H9 (cell line): Measurements from ENCODE around the gene SPINT3. TPM values are rescaled to one million over a fixed set of nuclear protein-coding genes. Genes with fewer than 3 reads are reported as not detected.

Experiments used
- DNase-seq: peaks from one replicate; pipeline ENCODE4 v3.0.0-alpha.2; 2017
- H2AFZ ChIP-seq: one replicate; pipeline ENCODE4 v1.6.1; 2013; ENCODE audit warnings: mild to moderate bottlenecking, low read length, control low read depth, moderate library complexity
- H2AK5ac ChIP-seq: 2 replicates; pipeline ENCODE4 v1.6.1; 2013; ENCODE audit warnings: low read length, control low read depth, mixed read lengths; ENCODE audit not compliant: insufficient read length
- H2BK120ac ChIP-seq: one replicate; pipeline ENCODE4 v1.6.1; 2013; ENCODE audit warnings: low read depth, mild to moderate bottlenecking, low read length, control low read depth, inconsistent platforms; ENCODE audit not compliant: poor library complexity, severe bottlenecking
- H2BK12ac ChIP-seq: 2 replicates; pipeline ENCODE4 v1.6.1; 2013; ENCODE audit warnings: low read length, control low read depth, mixed read lengths, low read depth; ENCODE audit not compliant: insufficient read length
- H2BK15ac ChIP-seq: 2 replicates; pipeline ENCODE4 v1.6.1; 2013; ENCODE audit warnings: low read depth, low read length, control low read depth
- H2BK20ac ChIP-seq: one replicate; pipeline ENCODE4 v1.6.1; 2013; ENCODE audit warnings: low read depth, mild to moderate bottlenecking, low read length, control low read depth, inconsistent platforms; ENCODE audit not compliant: poor library complexity, severe bottlenecking
- H2BK5ac ChIP-seq: 2 replicates; pipeline ENCODE4 v1.6.1; 2013; ENCODE audit warnings: low read length, control low read depth, mixed read lengths; ENCODE audit not compliant: insufficient read length
- H3K14ac ChIP-seq: 2 replicates; pipeline ENCODE4 v1.6.1; 2013; ENCODE audit warnings: low read length, control low read depth; ENCODE audit not compliant: insufficient read depth
- H3K18ac ChIP-seq: 2 replicates; pipeline ENCODE4 v1.6.1; 2013; ENCODE audit warnings: low read depth, mild to moderate bottlenecking, mixed read lengths, low read length, control low read depth; ENCODE audit not compliant: insufficient read length
- H3K23ac ChIP-seq: 2 replicates; pipeline ENCODE4 v1.6.1; 2013; ENCODE audit warnings: low read length, control low read depth, mixed read lengths, low read depth; ENCODE audit not compliant: insufficient read length
- H3K23me2 ChIP-seq: 2 replicates; pipeline ENCODE4 v1.6.1; 2013; ENCODE audit warnings: low read depth, mild to moderate bottlenecking, mixed read lengths, low read length, control low read depth; ENCODE audit not compliant: insufficient read length, poor library complexity, severe bottlenecking
- H3K27ac ChIP-seq: 2 replicates; pipeline ENCODE4 v1.5.1; 2013; ENCODE audit warnings: low read length, control low read depth, mixed read lengths, low read depth; ENCODE audit not compliant: insufficient read length
- H3K27me3 ChIP-seq: 2 replicates; pipeline ENCODE4 v1.6.1; 2013; ENCODE audit warnings: low read length, control low read depth, inconsistent platforms; ENCODE audit not compliant: insufficient read depth
- H3K4ac ChIP-seq: 2 replicates; pipeline ENCODE4 v1.6.1; 2013; ENCODE audit warnings: low read depth, mild to moderate bottlenecking, control low read depth, inconsistent platforms, low read length, moderate library complexity
- H3K4me1 ChIP-seq: 2 replicates; pipeline ENCODE4 v1.6.1; 2013; ENCODE audit warnings: low read length, control low read depth, inconsistent platforms; ENCODE audit not compliant: insufficient read depth
- H3K4me2 ChIP-seq: 2 replicates; pipeline ENCODE4 v1.6.1; 2013; ENCODE audit warnings: low read length, control low read depth, mixed read lengths; ENCODE audit not compliant: insufficient read length, insufficient read depth
- H3K56ac ChIP-seq: 2 replicates; pipeline ENCODE4 v1.6.1; 2013; ENCODE audit warnings: low read depth, mild to moderate bottlenecking, mixed read lengths, low read length, control low read depth; ENCODE audit not compliant: insufficient read length
- H3K79me1 ChIP-seq: 2 replicates; pipeline ENCODE4 v1.6.1; 2013; ENCODE audit warnings: low read depth, mild to moderate bottlenecking, moderate library complexity, low read length, control low read depth, inconsistent platforms; ENCODE audit not compliant: insufficient read depth, poor library complexity, severe bottlenecking
- H3K79me2 ChIP-seq: 2 replicates; pipeline ENCODE4 v1.6.1; 2013; ENCODE audit warnings: low read length, control low read depth, inconsistent platforms; ENCODE audit not compliant: insufficient read depth
- H3K9ac ChIP-seq: 2 replicates; pipeline ENCODE4 v1.6.1; 2013; ENCODE audit warnings: low read length, control low read depth, mixed read lengths; ENCODE audit not compliant: insufficient read length; ENCODE audit errors: extremely low read depth
- H3K9me3 ChIP-seq: one replicate; pipeline ENCODE4 v1.6.1; 2013; ENCODE audit warnings: low read depth, low read length, inconsistent platforms; ENCODE audit not compliant: control insufficient read depth
- H3T11ph ChIP-seq: one replicate; pipeline ENCODE4 v1.6.1; 2013; ENCODE audit warnings: mild to moderate bottlenecking, low read length, control low read depth, inconsistent platforms
- H4K20me1 ChIP-seq: one replicate; pipeline ENCODE4 v1.6.1; 2013; ENCODE audit not compliant: control insufficient read depth, insufficient read length, insufficient read depth
- H4K5ac ChIP-seq: 2 replicates; pipeline ENCODE4 v1.6.1; 2013; ENCODE audit warnings: low read depth, mild to moderate bottlenecking, mixed read lengths, low read length, control low read depth; ENCODE audit not compliant: insufficient read length
- H4K8ac ChIP-seq: replicated peaks from 2 replicates; pipeline ENCODE4 v1.6.1; 2013; ENCODE audit warnings: low read length, control low read depth, mixed read lengths, low read depth; ENCODE audit not compliant: insufficient read length
- H4K91ac ChIP-seq: 2 replicates; pipeline ENCODE4 v1.6.1; 2013; ENCODE audit warnings: low read depth, mild to moderate bottlenecking, moderate library complexity, mixed read lengths, low read length, control low read depth; ENCODE audit not compliant: insufficient read length
- H3K27ac Mint-ChIP-seq, 3 experiments: 2 replicates in 2 of 3; 3 replicates in 1 of 3; pipeline ENCODE4 v1.8.0; 2020 to 2021; ENCODE audit warnings: mixed read lengths in 3 of 3, mild to moderate bottlenecking in 1 of 3, moderate library complexity in 1 of 3
- H3K27me3 Mint-ChIP-seq: 2 replicates; pipeline ENCODE4 v1.8.0; 2021; ENCODE audit warnings: low read depth, mild to moderate bottlenecking, moderate library complexity, mixed read lengths
- H3K36me3 Mint-ChIP-seq, 3 experiments: 2 replicates in 2 of 3; 3 replicates in 1 of 3; pipeline ENCODE4 v1.8.0; 2020 to 2021; ENCODE audit warnings: low read depth in 3 of 3, mixed read lengths in 3 of 3; ENCODE audit not compliant: insufficient read depth in 1 of 3
- H3K4me1 Mint-ChIP-seq, 2 experiments: 2 replicates each; pipeline ENCODE4 v1.8.0; 2020; ENCODE audit warnings: mixed read lengths in 2 of 2
- H3K4me3 Mint-ChIP-seq, 2 experiments: 2 replicates in 1 of 2; 3 replicates in 1 of 2; pipeline ENCODE4 v1.8.0; 2020 to 2021; ENCODE audit warnings: mild to moderate bottlenecking in 2 of 2, mixed read lengths in 2 of 2, moderate library complexity in 1 of 2
- H3K9me3 Mint-ChIP-seq, 2 experiments: 2 replicates in 1 of 2; 3 replicates in 1 of 2; pipeline ENCODE4 v1.8.0; 2020; ENCODE audit warnings: mild to moderate bottlenecking in 2 of 2, mixed read lengths in 2 of 2, moderate library complexity in 1 of 2
- CTCF ChIP-seq: fragments of 200-600 bp; sonication (generic); conservative IDR thresholded peaks from 3 replicates; pipeline ENCODE4 v1.8.0; 2021; ENCODE audit warnings: antibody characterized with exemption, mild to moderate bottlenecking
- WGBS: extraction: QIAGEN DNeasy Blood & Tissue Kit; methylation state at CpG from one replicate; pipeline ENCODE4 v1.1.7; 2013; ENCODE audit warnings: missing lambda C conversion rate, low lambda C conversion rate, mixed read lengths; ENCODE audit not compliant: insufficient read length; ENCODE audit errors: extremely low coverage; 5-methylcytosine and 5-hydroxymethylcytosine counted together
- total RNA-seq: library from RNA; stranded (reverse); gene quantifications from 2 replicates; pipeline ENCODE4 v1.2.1, GENCODE V29; 2021

Gene SPINT3
- total RNA-seq, 1 experiment from 2014 or later = not detected

GRCh38 chr20:45497971-45498494 is 17.4 kb downstream of the SPINT3 start:
- H3K36me3 Mint-ChIP-seq = no peaks in the 10 kb centered on the region
- no peak overlapping the region for H3K18ac ChIP-seq
- no peaks in the 10 kb centered on the region for H3K4me1 ChIP-seq
- H4K5ac ChIP-seq = no peak overlapping the region
- H4K20me1 ChIP-seq = no peaks in the 10 kb centered on the region
- peaks cover 7% of the 10 kb centered on the region for H3K27me3 Mint-ChIP-seq
- H3K4me2 ChIP-seq = no peak overlapping the region
- TF ChIP-seq CTCF = peak; percentile 26; the same call in 1 of the 3 replicates
- no peak overlapping the region for H3K4me3 Mint-ChIP-seq
- no peak overlapping the region for H2BK15ac ChIP-seq
- H3K56ac ChIP-seq = no peak overlapping the region
- no peak overlapping the region for H3K23ac ChIP-seq
- no peaks in the 10 kb centered on the region for H3K23me2 ChIP-seq
- no peak overlapping the region for H3K4ac ChIP-seq
- H3K9me3 ChIP-seq = no peaks in the 10 kb centered on the region
- no peak overlapping the region for H2BK12ac ChIP-seq
- no peak overlapping the region for H4K91ac ChIP-seq
- DNase-seq = no peak
- H2BK5ac ChIP-seq = no peak overlapping the region
- H2AFZ ChIP-seq = no peak overlapping the region
- H3K79me2 ChIP-seq = no peaks in the 10 kb centered on the region
- no CpG with 5 or more reads among the region's 3 CpGs for WGBS
- no peaks in the 10 kb centered on the region for H3K27me3 ChIP-seq
- H3K14ac ChIP-seq = no peak overlapping the region
- peaks cover 6 to 7% of the 10 kb centered on the region in 2 experiments for H3K4me1 Mint-ChIP-seq
- H3K79me1 ChIP-seq = no peaks in the 10 kb centered on the region
- no peak overlapping the region for H4K8ac ChIP-seq
- no peak overlapping the region for H3K27ac ChIP-seq
- no peak overlapping the region for H3K27ac Mint-ChIP-seq
- no peak overlapping the region for H2AK5ac ChIP-seq
- H2BK120ac ChIP-seq = no peak overlapping the region
- H2BK20ac ChIP-seq = no peak overlapping the region
- H3K9me3 Mint-ChIP-seq = no peaks in the 10 kb centered on the region
- H3T11ph ChIP-seq = no peak overlapping the region
- H3K9ac ChIP-seq = no peak overlapping the region
